IMR-90 (cell line): ENCODE measurements around the gene GALR2. TPM values are rescaled to one million over a fixed set of nuclear protein-coding genes. Genes with fewer than 3 reads are reported as not detected.

Experiments used
- ATAC-seq: fragments of 200-7000 bp; cut with Tn5 transposase; 2 replicates; pipeline ENCODE4 v1.9.1; 2020; ENCODE audit warnings: low read depth, mild to moderate bottlenecking, moderate library complexity
- BruUV-seq: library from RNA; stranded (reverse); fragments of 400-500 nt; replicated peaks from 2 replicates; lab custom pipeline; 2021; lab: Mats Ljungman, UMichigan
- CTCF ChIA-PET: fragments of 300-600 bp; formaldehyde crosslinking; extraction: SDS; loops from one replicate; lab custom pipeline; 2021; ENCODE audit warnings: antibody characterized with exemption; lab: Yijun Ruan, JAX
- POLR2A ChIA-PET: fragments of 300-600 bp; sonication (Branson Sonifier 250); formaldehyde crosslinking; loops from one replicate; lab custom pipeline; 2022; ENCODE audit warnings: antibody characterized with exemption; ENCODE audit not compliant: unreplicated experiment; lab: Charles Lee
- DNase-seq: peaks from one replicate; pipeline ENCODE4 v3.0.0; 2013
- H2AFZ ChIP-seq: replicated peaks from 2 replicates; pipeline ENCODE3; 2013; ENCODE audit warnings: low read length, mild to moderate bottlenecking; ENCODE audit not compliant: poor library complexity
- H2AK5ac ChIP-seq: 2 replicates; pipeline ENCODE4 v1.6.1; 2013; ENCODE audit warnings: low read depth, low read length, inconsistent platforms
- H2AK9ac ChIP-seq: replicated peaks from 2 replicates; pipeline ENCODE3; 2013; ENCODE audit warnings: mild to moderate bottlenecking, low read depth, low read length, moderate library complexity; ENCODE audit not compliant: poor library complexity
- H2BK120ac ChIP-seq: 2 replicates; pipeline ENCODE4 v1.6.1; 2013; ENCODE audit warnings: low read depth, low read length, inconsistent platforms
- H2BK15ac ChIP-seq: 3 replicates; pipeline ENCODE4 v1.6.1; 2013; ENCODE audit warnings: low read depth, low read length, inconsistent platforms
- H2BK20ac ChIP-seq: 2 replicates; pipeline ENCODE4 v1.6.1; 2013; ENCODE audit warnings: low read depth, mild to moderate bottlenecking, inconsistent platforms, low read length, moderate library complexity
- H2BK5ac ChIP-seq: 2 replicates; pipeline ENCODE4 v1.6.1; 2013; ENCODE audit warnings: mild to moderate bottlenecking, low read depth, low read length, inconsistent platforms; ENCODE audit not compliant: poor library complexity, severe bottlenecking
- H3K14ac ChIP-seq: replicated peaks from 2 replicates; pipeline ENCODE4 v1.6.1; 2013; ENCODE audit warnings: low read depth, low read length, inconsistent platforms
- H3K18ac ChIP-seq: 2 replicates; pipeline ENCODE4 v1.6.1; 2013; ENCODE audit warnings: low read depth, low read length, control low read depth
- H3K23ac ChIP-seq: 2 replicates; pipeline ENCODE4 v1.6.1; 2013; ENCODE audit warnings: low read depth, low read length, inconsistent platforms
- H3K27ac ChIP-seq: 2 replicates; pipeline ENCODE4 v1.5.1; 2013; ENCODE audit warnings: mild to moderate bottlenecking, control low read depth, low read length; ENCODE audit not compliant: insufficient read depth
- H3K27me3 ChIP-seq: 2 replicates; pipeline ENCODE4 v1.6.1; 2013; ENCODE audit warnings: low read length; ENCODE audit not compliant: control insufficient read depth, insufficient read depth
- H3K36me3 ChIP-seq: 2 replicates; pipeline ENCODE4 v1.6.1; 2013; ENCODE audit warnings: low read length, mixed read lengths; ENCODE audit not compliant: control insufficient read depth, insufficient read depth
- H3K4ac ChIP-seq: 2 replicates; pipeline ENCODE4 v1.6.1; 2013; ENCODE audit warnings: low read depth, low read length, inconsistent platforms
- H3K4me1 ChIP-seq: 2 replicates; pipeline ENCODE4 v1.6.1; 2013; ENCODE audit warnings: low read length, mixed read lengths; ENCODE audit not compliant: control insufficient read depth, insufficient read depth
- H3K4me2 ChIP-seq: 2 replicates; pipeline ENCODE4 v1.6.1; 2013; ENCODE audit warnings: low read depth, mild to moderate bottlenecking, control low read depth, low read length, moderate library complexity
- H3K4me3 ChIP-seq: 2 replicates; pipeline ENCODE4 v1.5.1; 2013; ENCODE audit warnings: low read depth, mild to moderate bottlenecking, control low read depth, low read length, moderate library complexity; ENCODE audit not compliant: insufficient read depth
- H3K56ac ChIP-seq: 2 replicates; pipeline ENCODE4 v1.6.1; 2013; ENCODE audit warnings: low read length, inconsistent platforms; ENCODE audit not compliant: insufficient read depth; ENCODE audit errors: extremely low read depth
- H3K79me1 ChIP-seq, 2 experiments: 2 replicates each; pipeline ENCODE4 v1.6.1; 2013; ENCODE audit warnings: low read length in 2 of 2, inconsistent platforms in 1 of 2, low read depth in 1 of 2
- H3K9ac ChIP-seq: 2 replicates; pipeline ENCODE4 v1.6.1; 2013; ENCODE audit warnings: low read depth, low read length, control low read depth
- H3K9me1 ChIP-seq: 2 replicates; pipeline ENCODE4 v1.6.1; 2013; ENCODE audit warnings: low read length, inconsistent platforms; ENCODE audit not compliant: insufficient read depth
- H3K9me3 ChIP-seq: 2 replicates; pipeline ENCODE4 v1.6.1; 2013; ENCODE audit warnings: low read length; ENCODE audit not compliant: control insufficient read depth, insufficient read depth
- H4K20me1 ChIP-seq: 2 replicates; pipeline ENCODE4 v1.6.1; 2013; ENCODE audit warnings: low read length, inconsistent platforms; ENCODE audit not compliant: insufficient read depth
- H4K5ac ChIP-seq: 2 replicates; pipeline ENCODE4 v1.6.1; 2013; ENCODE audit warnings: mild to moderate bottlenecking, low read depth, low read length, control low read depth
- H4K8ac ChIP-seq, 2 experiments: 2 replicates each; pipeline ENCODE4 v1.6.1; 2013; ENCODE audit warnings: low read depth in 2 of 2, low read length in 2 of 2, control low read depth in 1 of 2, inconsistent platforms in 1 of 2
- H4K91ac ChIP-seq: 2 replicates; pipeline ENCODE4 v1.6.1; 2013; ENCODE audit warnings: low read depth, low read length, inconsistent platforms; ENCODE audit not compliant: insufficient read depth
- MAZ ChIP-seq: IDR thresholded peaks from 2 replicates; pipeline ENCODE4 v1.6.1; 2012; ENCODE audit warnings: low read depth, mild to moderate bottlenecking, low read length, improper control_type of control experiment, moderate library complexity, borderline replicate concordance
- RAD21 ChIP-seq: IDR thresholded peaks from 2 replicates; pipeline ENCODE4 v1.6.1; 2012; ENCODE audit warnings: low read length, improper control_type of control experiment
- RCOR1 ChIP-seq: IDR thresholded peaks from 2 replicates; pipeline ENCODE4 v1.6.1; 2012; ENCODE audit warnings: mild to moderate bottlenecking, low read length, improper control_type of control experiment; ENCODE audit not compliant: insufficient replicate concordance
- WGBS, 2 experiments: methylation state at CpG; one replicate each; pipeline versions ENCODE4 v1.1.5 to v1.1.7; 2013; ENCODE audit warnings: missing lambda C conversion rate in 2 of 2; ENCODE audit not compliant: insufficient read length in 1 of 2; ENCODE audit errors: extremely low coverage in 2 of 2; 5-methylcytosine and 5-hydroxymethylcytosine counted together
- dilution Hi-C: fragments of 300-500 bp; cut with HindIII; formaldehyde crosslinking; loops from one replicate; pipeline ENCODE4 v1.14.3; 2018; ENCODE audit warnings: low sequenced_read_pairs; ENCODE audit not compliant: unreplicated experiment
- in situ Hi-C: fragments of 300-500 bp; cut with MboI; formaldehyde crosslinking; loops from 3 replicates; pipeline ENCODE4 v1.14.3; 2019; ENCODE audit warnings: low sequenced_read_pairs, inconsistent platforms, mixed read lengths
- intact Hi-C: fragments of 100-400 bp; cut with micrococcal nuclease; formaldehyde crosslinking; loops from 2 replicates; pipeline ENCODE4 v1.10.0; 2022
- polyA plus RNA-seq, 3 experiments: library from polyadenylated mRNA; depleted of rRNA; stranded (reverse); fragments of >200 nt; gene quantifications; 2 replicates each; pipeline ENCODE4 v1.2.3, GENCODE V29; 2012; ENCODE audit warnings: low replicate concordance in 1 of 3
- total RNA-seq: library from RNA; depleted of rRNA; stranded (reverse); fragments of >200 nt; gene quantifications from 2 replicates; pipeline ENCODE4 v1.2.3, GENCODE V29; 2012
- TF ChIP-seq, protein P1 (sequence below): fragments of 150-350 bp; IDR thresholded peaks from 2 replicates; pipeline ENCODE4 v1.6.1; 2017; ENCODE audit warnings: mild to moderate bottlenecking, antibody characterized with exemption, low read length, low read depth
- TF ChIP-seq, protein P2 (sequence below): fragments of 150-350 bp; IDR thresholded peaks from 2 replicates; pipeline ENCODE4 v1.6.1; 2016; ENCODE audit warnings: low read depth, mild to moderate bottlenecking, low read length, moderate library complexity, borderline replicate concordance
- TF ChIP-seq, protein P3 (sequence below): conservative IDR thresholded peaks from 2 replicates; pipeline ENCODE4 v1.5.1; 2012; ENCODE audit warnings: mild to moderate bottlenecking, low read depth, low read length, improper control_type of control experiment

The GALR2 gene
- total and polyA plus RNA-seq, 2 of the 4 experiments (the other 2 are of a cell fraction): 0.07 TPM; not detected in 1

DNA sequence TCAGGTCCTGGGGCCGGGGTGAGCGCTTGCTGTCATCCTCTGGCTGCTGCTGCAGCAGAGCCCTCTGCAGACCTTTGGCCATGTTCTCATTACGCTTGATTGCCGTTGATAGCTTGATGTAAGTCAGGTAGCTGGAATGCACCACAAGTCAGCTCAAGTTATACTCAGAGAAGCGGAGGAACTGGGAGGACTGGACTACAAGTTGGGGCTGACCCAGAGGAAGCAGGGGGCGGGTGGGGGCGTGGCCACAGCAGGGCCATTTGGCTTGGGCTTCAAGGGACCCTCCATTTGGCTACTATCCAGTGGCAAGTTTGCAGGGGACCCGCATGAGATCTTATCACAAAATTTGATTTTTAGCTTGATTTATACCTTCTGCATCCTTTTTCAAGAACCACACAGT, 28.5 kb upstream of the GALR2 start:
- Histone ChIP-seq H3K9me3 (no peaks in the 10 kb centered on the region), H3K27ac (no peak overlapping the region), H2AK5ac (no peak overlapping the region), H3K9ac (no peak overlapping the region), H3K18ac (no peak overlapping the region), H3K9me1 (peaks cover 10% of the 10 kb centered on the region; the same call in 1 of the 2 replicates), H4K91ac (no peak overlapping the region), H3K27me3 (no peaks in the 10 kb centered on the region), H3K4me3 (no peak overlapping the region), H2BK120ac (no peak overlapping the region), H2BK15ac (no peak overlapping the region), H4K8ac (no peak overlapping the region), H3K4me2 (no peak overlapping the region), H3K4me1 (no peaks in the 10 kb centered on the region), H3K23ac (no peak overlapping the region), H4K5ac (no peak overlapping the region), H3K36me3 (peaks cover 80% of the 10 kb centered on the region), H3K14ac (no peak overlapping the region), H2AFZ (no peak overlapping the region), H2BK20ac (no peak overlapping the region), H3K4ac (no peak overlapping the region), H2BK5ac (no peak overlapping the region), H2AK9ac (no peak overlapping the region), H3K56ac (no peak overlapping the region), H4K20me1 (peaks cover 6% of the 10 kb centered on the region; the same call in 1 of the 2 replicates), H3K79me1 (peaks cover 11 to 41% of the 10 kb centered on the region in 2 experiments; a peak in 3 of 4 replicates)
- no peak for TF ChIP-seq MAZ
- TF ChIP-seq, protein P1, sequence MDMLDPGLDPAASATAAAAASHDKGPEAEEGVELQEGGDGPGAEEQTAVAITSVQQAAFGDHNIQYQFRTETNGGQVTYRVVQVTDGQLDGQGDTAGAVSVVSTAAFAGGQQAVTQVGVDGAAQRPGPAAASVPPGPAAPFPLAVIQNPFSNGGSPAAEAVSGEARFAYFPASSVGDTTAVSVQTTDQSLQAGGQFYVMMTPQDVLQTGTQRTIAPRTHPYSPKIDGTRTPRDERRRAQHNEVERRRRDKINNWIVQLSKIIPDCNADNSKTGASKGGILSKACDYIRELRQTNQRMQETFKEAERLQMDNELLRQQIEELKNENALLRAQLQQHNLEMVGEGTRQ: no peak
- no peak for TF ChIP-seq RCOR1
- TF ChIP-seq, protein P2, sequence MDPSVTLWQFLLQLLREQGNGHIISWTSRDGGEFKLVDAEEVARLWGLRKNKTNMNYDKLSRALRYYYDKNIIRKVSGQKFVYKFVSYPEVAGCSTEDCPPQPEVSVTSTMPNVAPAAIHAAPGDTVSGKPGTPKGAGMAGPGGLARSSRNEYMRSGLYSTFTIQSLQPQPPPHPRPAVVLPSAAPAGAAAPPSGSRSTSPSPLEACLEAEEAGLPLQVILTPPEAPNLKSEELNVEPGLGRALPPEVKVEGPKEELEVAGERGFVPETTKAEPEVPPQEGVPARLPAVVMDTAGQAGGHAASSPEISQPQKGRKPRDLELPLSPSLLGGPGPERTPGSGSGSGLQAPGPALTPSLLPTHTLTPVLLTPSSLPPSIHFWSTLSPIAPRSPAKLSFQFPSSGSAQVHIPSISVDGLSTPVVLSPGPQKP: no peak
- TF ChIP-seq RAD21: no peak
- TF ChIP-seq, protein P3, sequence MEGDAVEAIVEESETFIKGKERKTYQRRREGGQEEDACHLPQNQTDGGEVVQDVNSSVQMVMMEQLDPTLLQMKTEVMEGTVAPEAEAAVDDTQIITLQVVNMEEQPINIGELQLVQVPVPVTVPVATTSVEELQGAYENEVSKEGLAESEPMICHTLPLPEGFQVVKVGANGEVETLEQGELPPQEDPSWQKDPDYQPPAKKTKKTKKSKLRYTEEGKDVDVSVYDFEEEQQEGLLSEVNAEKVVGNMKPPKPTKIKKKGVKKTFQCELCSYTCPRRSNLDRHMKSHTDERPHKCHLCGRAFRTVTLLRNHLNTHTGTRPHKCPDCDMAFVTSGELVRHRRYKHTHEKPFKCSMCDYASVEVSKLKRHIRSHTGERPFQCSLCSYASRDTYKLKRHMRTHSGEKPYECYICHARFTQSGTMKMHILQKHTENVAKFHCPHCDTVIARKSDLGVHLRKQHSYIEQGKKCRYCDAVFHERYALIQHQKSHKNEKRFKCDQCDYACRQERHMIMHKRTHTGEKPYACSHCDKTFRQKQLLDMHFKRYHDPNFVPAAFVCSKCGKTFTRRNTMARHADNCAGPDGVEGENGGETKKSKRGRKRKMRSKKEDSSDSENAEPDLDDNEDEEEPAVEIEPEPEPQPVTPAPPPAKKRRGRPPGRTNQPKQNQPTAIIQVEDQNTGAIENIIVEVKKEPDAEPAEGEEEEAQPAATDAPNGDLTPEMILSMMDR: no peak
- POLR2A ChIA-PET: no interaction called here
- in situ Hi-C loops: no loop called here
- ATAC-seq: no peak
- dilution Hi-C loops: no loop called here
- DNase-seq: no peak
- BruUV-seq: no TSS peak
- 100% methylated on average over 2 of the region's 8 CpGs; no CpG with 5 or more reads in 1 of the 2 experiments for WGBS, 2 experiments
- CTCF ChIA-PET: no interaction called here
- intact Hi-C loops: no loop called here
